K562 (cell line): ENCODE data around the gene ATP6V0A1. TPM values are rescaled to one million over a fixed set of nuclear protein-coding genes. Genes with fewer than 3 reads are reported as not detected.

Source experiments
- CEBPB ChIP-seq: fragments of 450-650 bp; IDR thresholded peaks from 2 replicates; pipeline ENCODE4 v1.6.1; 2016; ENCODE audit warnings: missing genetic modification characterization, missing compliant biosample characterization
- GTF2E2 ChIP-seq: fragments of 200-800 bp; sonication (Bioruptor generic); IDR thresholded peaks from 2 replicates; pipeline ENCODE4 v1.6.1; 2016; ENCODE audit warnings: missing genetic modification characterization, missing compliant biosample characterization
- HNRNPUL1 ChIP-seq: fragments of 200-400 bp; formaldehyde crosslinking; IDR thresholded peaks from 2 replicates; pipeline ENCODE4 v1.6.1; 2017; ENCODE audit warnings: low read length
- NFIC ChIP-seq: fragments of 450-650 bp; IDR thresholded peaks from 2 replicates; pipeline ENCODE4 v1.6.1; 2017; ENCODE audit warnings: mild to moderate bottlenecking, inconsistent platforms
- RAD51 ChIP-seq: fragments of 450-650 bp; IDR thresholded peaks from 2 replicates; pipeline ENCODE4 v1.7.1; 2016; ENCODE audit warnings: low read depth, mild to moderate bottlenecking, borderline replicate concordance
- ZNF121 ChIP-seq: sonication (generic); formaldehyde crosslinking; conservative IDR thresholded peaks from 2 replicates; pipeline ENCODE4 v1.8.0; 2022; ENCODE audit warnings: missing genetic modification reagents
- ZNF23 ChIP-seq: fragments of 250-450 bp; sonication (Bioruptor Pico); IDR thresholded peaks from 2 replicates; pipeline ENCODE4 v1.4.0; 2020; ENCODE audit warnings: mild to moderate bottlenecking
- ZNF57 ChIP-seq: fragments of 450-650 bp; formaldehyde crosslinking; IDR thresholded peaks from 2 replicates; pipeline ENCODE4 v1.4.0; 2020; ENCODE audit warnings: mild to moderate bottlenecking, moderate library complexity
- ZNF764 ChIP-seq: fragments of 250-450 bp; sonication (Bioruptor Pico); IDR thresholded peaks from 2 replicates; pipeline ENCODE4 v1.4.0; 2020; ENCODE audit warnings: low read depth, mild to moderate bottlenecking, moderate library complexity
- polyA plus RNA-seq, 8 experiments: library from polyadenylated mRNA; depleted of rRNA in 4 of 8; stranded (reverse) in 5 of 8; unstranded in 3 of 8; fragments of >200 nt; fragmentation: Nextera tagmentation in 2 of 8; fragmentation: Illumina TruSeq in 1 of 8; extraction: Ambion mirVana in 2 of 8; extraction: Trizol in 1 of 8; gene quantifications; 2 replicates each; pipeline versions ENCODE4 v1.2.1 to v1.2.3, GENCODE V29; 2011 to 2014; ENCODE audit warnings: inconsistent platforms in 1 of 8, missing spikeins in 1 of 8
- total RNA-seq, 7 experiments: library from RNA; depleted of rRNA in 6 of 7; stranded (reverse); fragments of >200 nt in 6 of 7; fragmentation: Illumina TruSeq in 2 of 7; extraction: Trizol in 2 of 7; gene quantifications; 2 replicates each; pipeline versions ENCODE4 v1.2.1 to v1.2.3, GENCODE V29; 2011 to 2021; ENCODE audit warnings: low replicate concordance in 1 of 7
- TF ChIP-seq, protein P1 (sequence below): sonication (generic); formaldehyde crosslinking; IDR thresholded peaks from 2 replicates; pipeline ENCODE4 v1.8.0; 2022; ENCODE audit warnings: mild to moderate bottlenecking, missing genetic modification reagents
- TF ChIP-seq, protein P2 (sequence below): fragments of 450-650 bp; IDR thresholded peaks from 2 replicates; pipeline ENCODE4 v1.6.1; 2016; ENCODE audit warnings: mild to moderate bottlenecking
- TF ChIP-seq, protein P3 (sequence below), 3 experiments: IDR thresholded peaks in 2 of 3; conservative IDR thresholded peaks in 1 of 3; 2 replicates each; pipeline ENCODE4 v1.5.1; 2011 to 2012; ENCODE audit warnings: low read length in 3 of 3, mild to moderate bottlenecking in 3 of 3, control low read depth in 2 of 3, improper control_type of control experiment in 1 of 3, inconsistent platforms in 1 of 3, low read depth in 1 of 3, mixed read lengths in 1 of 3, moderate library complexity in 1 of 3; ENCODE audit not compliant: insufficient read depth in 2 of 3
- TF ChIP-seq, protein P4 (sequence below), 2 experiments: fragments of 450-650 bp in 1 of 2; sonication (generic) in 1 of 2; formaldehyde crosslinking in 1 of 2; IDR thresholded peaks; 2 replicates each; pipeline versions ENCODE4 v1.7.1 to v1.9.0; 2016 to 2022; ENCODE audit warnings: inconsistent platforms in 1 of 2, mild to moderate bottlenecking in 1 of 2, missing genetic modification reagents in 1 of 2

ATP6V0A1 gene
- total and polyA plus RNA-seq, 9 of the 15 experiments (the other 6 are each of a cell fraction or from before 2014, with no cell fraction given): 11.8 to 158 (median 75.5) TPM

DNA sequence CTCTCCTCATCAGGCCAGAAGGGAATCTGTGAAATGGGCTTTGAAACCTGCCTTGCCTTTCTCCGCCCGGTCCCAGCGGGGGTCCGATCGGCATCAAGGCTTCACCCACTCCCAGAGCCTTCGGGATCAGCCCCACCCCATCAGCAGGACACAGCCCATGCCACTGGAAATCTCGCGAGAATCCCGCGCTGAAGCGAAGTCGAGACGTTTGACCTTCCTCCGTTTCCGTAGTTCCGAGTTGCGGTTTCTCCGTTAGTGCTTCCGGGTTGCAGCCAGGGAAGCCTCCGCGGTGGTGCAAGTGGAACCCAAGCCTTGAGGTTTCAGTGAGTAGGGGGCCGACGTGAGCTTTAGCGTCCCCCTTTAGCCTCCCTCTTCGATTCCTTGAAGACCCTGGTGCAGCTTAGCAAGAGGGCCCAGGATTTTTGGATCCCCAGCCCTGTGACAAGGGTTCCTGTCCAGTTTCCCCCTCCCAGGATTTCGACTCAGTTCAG lies 103.3 kb downstream of the ATP6V0A1 start, which contains the start of gene COASY (continued):
- TF ChIP-seq, protein P1, sequence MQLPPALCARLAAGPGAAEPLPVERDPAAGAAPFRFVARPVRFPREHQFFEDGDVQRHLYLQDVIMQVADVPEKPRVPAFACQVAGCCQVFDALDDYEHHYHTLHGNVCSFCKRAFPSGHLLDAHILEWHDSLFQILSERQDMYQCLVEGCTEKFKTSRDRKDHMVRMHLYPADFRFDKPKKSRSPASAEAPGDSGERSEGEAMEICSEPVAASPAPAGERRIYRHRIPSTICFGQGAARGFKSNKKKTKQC: no peak
- no peak for TF ChIP-seq ZNF121 (CRISPR knock-in tag)
- TF ChIP-seq, protein P2, sequence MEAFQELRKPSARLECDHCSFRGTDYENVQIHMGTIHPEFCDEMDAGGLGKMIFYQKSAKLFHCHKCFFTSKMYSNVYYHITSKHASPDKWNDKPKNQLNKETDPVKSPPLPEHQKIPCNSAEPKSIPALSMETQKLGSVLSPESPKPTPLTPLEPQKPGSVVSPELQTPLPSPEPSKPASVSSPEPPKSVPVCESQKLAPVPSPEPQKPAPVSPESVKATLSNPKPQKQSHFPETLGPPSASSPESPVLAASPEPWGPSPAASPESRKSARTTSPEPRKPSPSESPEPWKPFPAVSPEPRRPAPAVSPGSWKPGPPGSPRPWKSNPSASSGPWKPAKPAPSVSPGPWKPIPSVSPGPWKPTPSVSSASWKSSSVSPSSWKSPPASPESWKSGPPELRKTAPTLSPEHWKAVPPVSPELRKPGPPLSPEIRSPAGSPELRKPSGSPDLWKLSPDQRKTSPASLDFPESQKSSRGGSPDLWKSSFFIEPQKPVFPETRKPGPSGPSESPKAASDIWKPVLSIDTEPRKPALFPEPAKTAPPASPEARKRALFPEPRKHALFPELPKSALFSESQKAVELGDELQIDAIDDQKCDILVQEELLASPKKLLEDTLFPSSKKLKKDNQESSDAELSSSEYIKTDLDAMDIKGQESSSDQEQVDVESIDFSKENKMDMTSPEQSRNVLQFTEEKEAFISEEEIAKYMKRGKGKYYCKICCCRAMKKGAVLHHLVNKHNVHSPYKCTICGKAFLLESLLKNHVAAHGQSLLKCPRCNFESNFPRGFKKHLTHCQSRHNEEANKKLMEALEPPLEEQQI: no peak
- TF ChIP-seq HNRNPUL1: no peak
- TF ChIP-seq ZNF764: no peak
- TF ChIP-seq ZNF23 (CRISPR knock-in tag): no peak
- TF ChIP-seq NFIC: peak; percentile 41; the same call in 1 of the 2 replicates
- TF ChIP-seq, protein P3, sequence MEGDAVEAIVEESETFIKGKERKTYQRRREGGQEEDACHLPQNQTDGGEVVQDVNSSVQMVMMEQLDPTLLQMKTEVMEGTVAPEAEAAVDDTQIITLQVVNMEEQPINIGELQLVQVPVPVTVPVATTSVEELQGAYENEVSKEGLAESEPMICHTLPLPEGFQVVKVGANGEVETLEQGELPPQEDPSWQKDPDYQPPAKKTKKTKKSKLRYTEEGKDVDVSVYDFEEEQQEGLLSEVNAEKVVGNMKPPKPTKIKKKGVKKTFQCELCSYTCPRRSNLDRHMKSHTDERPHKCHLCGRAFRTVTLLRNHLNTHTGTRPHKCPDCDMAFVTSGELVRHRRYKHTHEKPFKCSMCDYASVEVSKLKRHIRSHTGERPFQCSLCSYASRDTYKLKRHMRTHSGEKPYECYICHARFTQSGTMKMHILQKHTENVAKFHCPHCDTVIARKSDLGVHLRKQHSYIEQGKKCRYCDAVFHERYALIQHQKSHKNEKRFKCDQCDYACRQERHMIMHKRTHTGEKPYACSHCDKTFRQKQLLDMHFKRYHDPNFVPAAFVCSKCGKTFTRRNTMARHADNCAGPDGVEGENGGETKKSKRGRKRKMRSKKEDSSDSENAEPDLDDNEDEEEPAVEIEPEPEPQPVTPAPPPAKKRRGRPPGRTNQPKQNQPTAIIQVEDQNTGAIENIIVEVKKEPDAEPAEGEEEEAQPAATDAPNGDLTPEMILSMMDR (IDR thresholded peaks at IDR 0.05 in 2 of 3, conservative IDR thresholded peaks at IDR 0.05 in 1 of 3; ENCODE audit: insufficient read depth in 2 of 3, low read depth in 1 of 3, low read length in 3 of 3): peak in 1 of 3 experiments; percentile 29; a peak in 2 of 6 replicates
- no peak for TF ChIP-seq ZNF57 (CRISPR knock-in tag)
- TF ChIP-seq, protein P4, sequence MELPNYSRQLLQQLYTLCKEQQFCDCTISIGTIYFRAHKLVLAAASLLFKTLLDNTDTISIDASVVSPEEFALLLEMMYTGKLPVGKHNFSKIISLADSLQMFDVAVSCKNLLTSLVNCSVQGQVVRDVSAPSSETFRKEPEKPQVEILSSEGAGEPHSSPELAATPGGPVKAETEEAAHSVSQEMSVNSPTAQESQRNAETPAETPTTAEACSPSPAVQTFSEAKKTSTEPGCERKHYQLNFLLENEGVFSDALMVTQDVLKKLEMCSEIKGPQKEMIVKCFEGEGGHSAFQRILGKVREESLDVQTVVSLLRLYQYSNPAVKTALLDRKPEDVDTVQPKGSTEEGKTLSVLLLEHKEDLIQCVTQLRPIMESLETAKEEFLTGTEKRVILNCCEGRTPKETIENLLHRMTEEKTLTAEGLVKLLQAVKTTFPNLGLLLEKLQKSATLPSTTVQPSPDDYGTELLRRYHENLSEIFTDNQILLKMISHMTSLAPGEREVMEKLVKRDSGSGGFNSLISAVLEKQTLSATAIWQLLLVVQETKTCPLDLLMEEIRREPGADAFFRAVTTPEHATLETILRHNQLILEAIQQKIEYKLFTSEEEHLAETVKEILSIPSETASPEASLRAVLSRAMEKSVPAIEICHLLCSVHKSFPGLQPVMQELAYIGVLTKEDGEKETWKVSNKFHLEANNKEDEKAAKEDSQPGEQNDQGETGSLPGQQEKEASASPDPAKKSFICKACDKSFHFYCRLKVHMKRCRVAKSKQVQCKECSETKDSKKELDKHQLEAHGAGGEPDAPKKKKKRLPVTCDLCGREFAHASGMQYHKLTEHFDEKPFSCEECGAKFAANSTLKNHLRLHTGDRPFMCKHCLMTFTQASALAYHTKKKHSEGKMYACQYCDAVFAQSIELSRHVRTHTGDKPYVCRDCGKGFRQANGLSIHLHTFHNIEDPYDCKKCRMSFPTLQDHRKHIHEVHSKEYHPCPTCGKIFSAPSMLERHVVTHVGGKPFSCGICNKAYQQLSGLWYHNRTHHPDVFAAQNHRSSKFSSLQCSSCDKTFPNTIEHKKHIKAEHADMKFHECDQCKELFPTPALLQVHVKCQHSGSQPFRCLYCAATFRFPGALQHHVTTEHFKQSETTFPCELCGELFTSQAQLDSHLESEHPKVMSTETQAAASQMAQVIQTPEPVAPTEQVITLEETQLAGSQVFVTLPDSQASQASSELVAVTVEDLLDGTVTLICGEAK (IDR thresholded peaks at IDR 0.05): peak; percentile 92
- TF ChIP-seq, protein P4 (CRISPR knock-in tag; IDR thresholded peaks at IDR 0.05): no peak
- TF ChIP-seq RAD51: no peak
- TF ChIP-seq CEBPB: 0 out of 2 replicates have a peak, but pooled peaks have one; percentile 11
- no peak for TF ChIP-seq GTF2E2 (tag)
